NOMO-1 treated with dmso at 0.1 percent for 144 hours (cell line): ENCODE data around the gene PHPT1.

ENCODE experiments used
- DNase-seq: peaks from one replicate; lab custom pipeline; 2025; ENCODE audit not compliant: unreplicated experiment; lab: John Stamatoyannopoulos, UW

The PHPT1 gene

DNA sequence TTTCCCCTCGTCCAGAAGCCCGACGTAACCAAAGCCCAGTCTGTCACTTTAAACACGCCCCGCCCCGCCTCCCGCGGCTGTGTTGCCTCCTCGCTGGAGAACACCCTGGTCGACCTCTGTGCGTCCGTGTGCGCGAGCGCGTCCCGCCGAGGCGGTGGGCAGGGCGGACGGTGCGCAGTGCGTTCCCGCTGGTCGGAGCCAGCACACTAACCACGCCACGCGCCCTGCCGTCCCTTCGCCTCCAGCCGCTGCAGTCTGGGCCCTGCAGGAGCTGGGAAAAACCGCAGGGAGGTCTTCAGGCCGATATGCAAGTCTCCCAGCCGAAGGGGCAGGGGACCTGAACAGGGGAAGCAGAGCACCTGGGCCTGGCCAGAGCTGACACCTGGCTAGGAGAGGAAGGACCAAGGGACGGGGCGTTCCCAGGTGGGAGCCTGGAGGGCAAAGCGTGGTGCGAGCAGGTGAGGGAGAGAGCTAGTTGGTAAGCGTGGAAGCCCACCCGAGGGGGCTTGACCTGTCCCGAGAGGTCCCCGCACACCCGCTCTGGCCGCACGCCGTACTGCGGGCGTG, 1.3 kb upstream of the PHPT1 start:
- peak; percentile 91 for DNase-seq

DNA sequence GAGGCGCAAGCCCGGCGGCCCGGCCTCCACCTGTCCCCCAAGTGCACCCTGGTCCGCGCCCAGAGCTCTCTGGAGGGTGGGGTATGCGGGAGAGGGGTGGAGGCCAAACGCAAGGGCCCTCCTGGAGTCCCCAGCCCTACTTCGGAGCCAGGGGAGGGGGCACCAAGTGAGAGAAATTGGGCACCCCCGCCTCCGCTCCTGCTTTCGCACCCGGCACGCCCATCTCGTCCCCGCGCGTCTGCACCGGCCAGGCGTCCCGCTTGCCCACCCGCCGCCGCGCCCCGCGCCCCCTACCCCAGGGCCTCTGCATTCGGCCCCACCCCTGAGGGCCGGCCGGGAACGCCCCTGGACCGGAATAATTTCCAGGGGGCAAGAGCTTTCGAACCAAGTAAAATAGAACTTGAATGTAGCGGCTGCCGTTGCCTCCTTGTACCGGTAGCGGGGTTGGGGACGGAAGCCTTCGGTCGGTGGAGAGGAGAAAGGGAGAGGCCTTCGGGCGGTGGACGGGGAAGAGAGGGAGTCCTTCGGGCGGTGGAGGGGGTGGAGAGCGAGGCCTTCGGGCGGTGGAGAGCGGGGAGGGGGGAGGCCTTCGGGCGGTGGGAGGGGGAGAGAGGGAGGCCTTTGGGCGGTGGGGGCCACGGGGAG, 694 bp upstream of the PHPT1 start:
- DNase-seq = peak; percentile 49

DNA sequence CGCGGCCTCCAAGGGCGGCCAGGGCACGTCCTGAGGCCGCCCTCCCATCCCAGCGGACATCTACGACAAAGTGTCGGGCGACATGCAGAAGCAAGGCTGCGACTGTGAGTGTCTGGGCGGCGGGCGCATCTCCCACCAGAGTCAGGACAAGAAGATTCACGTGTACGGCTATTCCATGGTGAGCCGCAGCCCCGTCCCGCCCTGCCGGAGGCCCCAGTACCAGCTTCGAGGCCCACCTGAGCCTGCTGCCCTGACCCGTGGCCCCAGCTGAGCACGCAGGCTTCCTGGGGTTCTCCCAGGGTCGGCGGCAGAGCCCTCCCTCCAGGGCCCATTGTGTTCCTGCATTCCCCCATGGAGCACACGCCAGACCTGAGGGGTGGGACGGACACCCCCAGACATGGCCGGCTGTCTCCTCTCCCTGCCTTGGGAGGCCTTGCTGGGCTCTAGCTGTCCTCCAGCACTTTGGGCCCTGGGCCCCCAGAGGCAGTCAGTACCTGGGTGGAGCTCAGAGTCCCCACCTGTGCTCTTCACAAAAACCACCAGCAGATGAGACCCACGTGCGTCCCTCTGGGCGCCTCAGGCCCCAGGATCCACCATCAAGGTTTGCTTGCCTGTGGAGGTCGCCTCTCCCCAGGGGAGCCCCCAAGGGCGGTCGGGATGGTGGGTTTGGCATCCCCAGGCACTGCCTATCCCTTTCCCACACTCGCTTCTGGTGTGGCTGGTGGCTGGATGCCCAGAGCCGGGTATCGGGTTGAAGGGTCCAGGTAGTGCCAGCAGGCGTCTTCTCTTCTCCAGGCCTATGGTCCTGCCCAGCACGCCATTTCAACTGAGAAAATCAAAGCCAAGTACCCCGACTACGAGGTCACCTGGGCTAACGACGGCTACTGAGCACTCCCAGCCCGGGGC, 1.0 kb downstream of the PHPT1 start:
- no peak for DNase-seq

GRCh38 chr9:136850866-136851775, 1.9 kb downstream of the PHPT1 start:
- no peak for DNase-seq

DNA sequence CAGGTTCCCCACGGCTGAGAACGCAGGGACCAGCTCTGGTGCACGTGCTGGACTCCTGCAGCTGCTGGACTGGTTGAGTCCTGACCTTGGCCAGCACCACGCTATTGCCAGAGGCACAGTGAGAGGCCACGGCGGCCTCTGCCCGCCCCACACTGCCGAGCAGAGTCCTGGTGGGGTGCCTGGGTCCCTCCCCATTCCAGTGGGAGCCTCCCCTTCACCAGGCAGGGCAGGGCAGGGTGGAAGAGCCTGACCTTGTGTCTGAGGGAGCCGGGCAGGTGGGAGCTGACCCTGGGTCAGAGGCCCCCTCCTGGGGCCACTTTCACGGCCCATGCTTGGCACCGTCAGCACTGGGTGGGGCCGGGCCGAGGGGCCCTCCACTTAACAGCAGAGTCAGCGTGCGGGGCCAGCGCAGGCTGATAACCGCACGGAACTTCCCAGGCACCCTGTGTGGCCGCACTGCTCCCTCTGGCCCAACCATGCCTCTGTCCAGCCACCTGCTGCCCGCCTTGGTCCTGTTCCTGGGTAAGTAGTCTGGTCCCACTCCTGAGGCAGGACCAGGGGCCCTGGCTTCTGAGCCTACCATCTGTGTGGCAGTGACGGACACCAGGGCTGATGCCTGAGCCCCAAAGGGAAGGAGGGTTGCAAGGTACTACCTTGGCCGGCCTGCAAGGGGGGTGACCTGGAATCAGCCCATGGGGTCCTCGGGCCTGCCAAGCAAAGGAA, 2.9 kb downstream of the PHPT1 start, which contains the start of gene MAMDC4:
TSS of gene MAMDC4 (plus strand) at position 406 of the 723 bp plus-strand sequence. CDS start at position 477, 71 bp downstream.
- no peak for DNase-seq

- DNase-seq = no peak
These were observed 3.7 kb downstream of the PHPT1 start for GRCh38 chr9:136852664-136853595.

DNA sequence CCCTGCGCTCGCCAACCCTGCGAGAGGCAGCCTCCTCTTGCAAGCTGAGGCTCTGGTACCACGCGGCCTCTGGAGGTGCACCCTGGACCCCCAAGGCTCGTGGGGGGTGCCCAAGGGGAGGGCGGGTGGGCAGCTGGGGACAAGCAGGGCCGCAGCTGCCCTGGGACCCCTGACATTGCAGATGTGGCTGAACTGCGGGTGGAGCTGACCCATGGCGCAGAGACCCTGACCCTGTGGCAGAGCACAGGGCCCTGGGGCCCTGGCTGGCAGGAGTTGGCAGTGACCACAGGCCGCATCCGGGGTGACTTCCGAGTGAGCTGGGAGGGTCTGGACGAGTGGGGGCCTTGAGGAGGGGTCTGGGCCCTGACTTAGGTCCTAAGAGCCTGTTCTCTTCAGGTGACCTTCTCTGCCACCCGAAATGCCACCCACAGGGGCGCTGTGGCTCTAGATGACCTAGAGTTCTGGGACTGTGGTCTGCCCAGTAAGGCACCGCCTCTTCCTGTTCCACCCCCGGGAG, 4.4 kb downstream of the PHPT1 start:
- no peak for DNase-seq

- no peak for DNase-seq
These were observed 5.1 kb downstream of the PHPT1 start for GRCh38 chr9:136854113-136854841.

DNA sequence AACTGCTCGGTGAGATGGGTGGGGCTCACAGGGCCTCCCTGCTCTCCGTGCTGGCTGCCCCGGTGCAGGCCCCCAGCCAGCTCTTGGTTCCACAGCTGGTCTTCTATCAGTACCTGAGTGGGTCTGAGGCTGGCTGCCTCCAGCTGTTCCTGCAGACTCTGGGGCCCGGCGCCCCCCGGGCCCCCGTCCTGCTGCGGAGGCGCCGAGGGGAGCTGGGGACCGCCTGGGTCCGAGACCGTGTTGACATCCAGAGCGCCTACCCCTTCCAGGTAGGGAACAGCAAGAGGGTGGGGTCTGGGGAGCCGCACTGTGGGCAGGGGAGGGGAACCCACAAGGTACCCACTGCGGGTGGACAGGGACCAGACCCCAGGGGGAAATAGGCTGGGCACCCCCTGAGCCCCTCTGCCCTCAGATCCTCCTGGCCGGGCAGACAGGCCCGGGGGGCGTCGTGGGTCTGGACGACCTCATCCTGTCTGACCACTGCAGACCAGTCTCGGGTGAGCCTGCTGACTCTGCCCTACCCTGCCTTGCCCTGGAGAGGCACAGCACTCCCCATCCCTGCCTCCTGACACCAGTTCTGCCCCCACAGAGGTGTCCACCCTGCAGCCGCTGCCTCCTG, 5.7 kb downstream of the PHPT1 start:
- DNase-seq = no peak

DNA sequence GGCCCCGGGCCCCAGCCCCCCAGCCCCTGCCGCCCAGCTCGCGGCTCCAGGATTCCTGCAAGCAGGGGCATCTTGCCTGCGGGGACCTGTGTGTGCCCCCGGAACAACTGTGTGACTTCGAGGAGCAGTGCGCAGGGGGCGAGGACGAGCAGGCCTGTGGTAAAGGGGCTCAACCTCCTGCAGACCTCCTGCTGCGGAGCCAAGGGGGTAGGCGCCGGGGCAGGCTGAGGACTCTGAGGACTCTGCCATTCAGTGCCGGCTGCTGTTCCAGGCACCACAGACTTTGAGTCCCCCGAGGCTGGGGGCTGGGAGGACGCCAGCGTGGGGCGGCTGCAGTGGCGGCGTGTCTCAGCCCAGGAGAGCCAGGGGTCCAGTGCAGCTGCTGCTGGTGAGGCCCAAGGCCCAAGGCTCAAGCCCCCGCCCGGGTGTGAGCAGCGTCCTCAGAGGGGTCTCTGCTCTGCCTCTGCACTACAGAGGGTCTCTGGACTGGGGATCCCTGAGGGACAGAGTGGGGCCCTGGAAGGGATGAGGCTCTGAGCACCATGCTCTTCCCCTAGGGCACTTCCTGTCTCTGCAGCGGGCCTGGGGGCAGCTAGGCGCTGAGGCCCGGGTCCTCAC, 6.4 kb downstream of the PHPT1 start:
- no peak for DNase-seq

GRCh38 chr9:136856079-136856476, 6.9 kb downstream of the PHPT1 start:
- DNase-seq = no peak

- no peak for DNase-seq
These were observed 7.4 kb downstream of the PHPT1 start for GRCh38 chr9:136856541-136857141.

GRCh38 chr9:136857166-136857565, 8.0 kb downstream of the PHPT1 start:
- no peak for DNase-seq

GRCh38 chr9:136857581-136858412, 8.6 kb downstream of the PHPT1 start:
- no peak for DNase-seq

- no peak for DNase-seq
These were observed 9.2 kb downstream of the PHPT1 start for GRCh38 chr9:136858452-136858843.
